ENCODE data around the gene LOXL4. TPM values are rescaled to one million over a fixed set of nuclear protein-coding genes. Genes with fewer than 3 reads are reported as not detected.

LOXL4 gene
- total RNA-seq, 1 experiment from 2014 or later = 3.7 TPM

GRCh38 chr10:98201760-98202159 is 66.2 kb downstream of the LOXL4 start:
- BruUV-seq (replicated peaks) = no TSS peak
- ChIA-PET CTCF (no interaction called here), POLR2A (no interaction called here)
- H3K36me3 Mint-ChIP-seq (ENCODE audit: insufficient read depth, unreplicated experiment) = no peaks in the 10 kb centered on the region
- Histone ChIP-seq H3K4me3 (ENCODE audit: low read depth, low read length) (no peak overlapping the region), H3K36me3 (ENCODE audit: control insufficient read depth, insufficient read depth, low read length) (no peaks in the 10 kb centered on the region), H3K9me3 (no peaks in the 10 kb centered on the region), H3K4me1 (no peaks in the 10 kb centered on the region), H3K27me3 (replicated peaks; ENCODE audit: control insufficient read depth, insufficient read depth, low read length) (no peaks in the 10 kb centered on the region)
- DNase-seq = no peak
- H3K27ac Mint-ChIP-seq (ENCODE audit: unreplicated experiment) = no peak overlapping the region
- H3K4me3 Mint-ChIP-seq (ENCODE audit: unreplicated experiment) = no peak overlapping the region
- H3K9me3 Mint-ChIP-seq (ENCODE audit: unreplicated experiment) = no peaks in the 10 kb centered on the region
- TF ChIP-seq CTCF (IDR thresholded peaks at IDR 0.05; ENCODE audit: insufficient read depth in 1 of 2, low read depth in 1 of 2, low read length in 1 of 2, severe bottlenecking in 1 of 2, unreplicated experiment in 1 of 2) = no peak
- H3K27me3 Mint-ChIP-seq (ENCODE audit: insufficient read depth, unreplicated experiment) = no peaks in the 10 kb centered on the region
- intact Hi-C loops (cut with micrococcal nuclease; ENCODE audit: unreplicated experiment) = no loop called here
- H3K4me1 Mint-ChIP-seq (ENCODE audit: low read depth, unreplicated experiment) = peaks cover 6% of the 10 kb centered on the region

Other genes starting within 250 kb of the LOXL4 start
- not detected in 2 replicates for gene CRTAC1, start 237.6 kb downstream of the LOXL4 start, total RNA-seq (2022)
- gene R3HCC1L, start 133.5 kb downstream of the LOXL4 start, total RNA-seq (2022) = 16.5 and 16.7 TPM in 2 replicates
- 2.2 and 4.9 TPM in 2 replicates for gene PYROXD2, start 147.0 kb upstream of the LOXL4 start, total RNA-seq (2022)
- 39.9 and 51.9 TPM in 2 replicates for gene HPS1, start 178.7 kb upstream of the LOXL4 start, total RNA-seq (2022)